ENCODE data around the gene CDCA3. TPM values are rescaled to one million over a fixed set of nuclear protein-coding genes. Genes with fewer than 3 reads are reported as not detected.

CDCA3 gene
- total RNA-seq, 2 experiments from 2014 or later = 151 to 222 TPM

- Histone ChIP-seq H3K9me2 (ENCODE audit: insufficient read depth, low read length) (no peaks in the 10 kb centered on the region), H3K9me3 (ENCODE audit: low read length) (no peaks in the 10 kb centered on the region), H3K4me3 (ENCODE audit: low read depth, low read length, poor library complexity, severe bottlenecking) (no peak overlapping the region), H3K4me2 (ENCODE audit: low read length) (no peak overlapping the region), H3K4me1 (ENCODE audit: insufficient read depth, low read length, poor library complexity, severe bottlenecking) (peaks cover 15% of the 10 kb centered on the region), H2AFZ (ENCODE audit: low read length) (no peak overlapping the region), H3K27ac (ENCODE audit: low read depth, low read length, poor library complexity, severe bottlenecking) (no peak overlapping the region), H3K79me2 (ENCODE audit: insufficient read depth, low read depth, low read length) (no peaks in the 10 kb centered on the region), H4K20me1 (ENCODE audit: insufficient read depth, low read length) (no peaks in the 10 kb centered on the region), H3K36me3 (ENCODE audit: insufficient read depth, low read length) (no peaks in the 10 kb centered on the region)
- TF ChIP-seq, protein P1, sequence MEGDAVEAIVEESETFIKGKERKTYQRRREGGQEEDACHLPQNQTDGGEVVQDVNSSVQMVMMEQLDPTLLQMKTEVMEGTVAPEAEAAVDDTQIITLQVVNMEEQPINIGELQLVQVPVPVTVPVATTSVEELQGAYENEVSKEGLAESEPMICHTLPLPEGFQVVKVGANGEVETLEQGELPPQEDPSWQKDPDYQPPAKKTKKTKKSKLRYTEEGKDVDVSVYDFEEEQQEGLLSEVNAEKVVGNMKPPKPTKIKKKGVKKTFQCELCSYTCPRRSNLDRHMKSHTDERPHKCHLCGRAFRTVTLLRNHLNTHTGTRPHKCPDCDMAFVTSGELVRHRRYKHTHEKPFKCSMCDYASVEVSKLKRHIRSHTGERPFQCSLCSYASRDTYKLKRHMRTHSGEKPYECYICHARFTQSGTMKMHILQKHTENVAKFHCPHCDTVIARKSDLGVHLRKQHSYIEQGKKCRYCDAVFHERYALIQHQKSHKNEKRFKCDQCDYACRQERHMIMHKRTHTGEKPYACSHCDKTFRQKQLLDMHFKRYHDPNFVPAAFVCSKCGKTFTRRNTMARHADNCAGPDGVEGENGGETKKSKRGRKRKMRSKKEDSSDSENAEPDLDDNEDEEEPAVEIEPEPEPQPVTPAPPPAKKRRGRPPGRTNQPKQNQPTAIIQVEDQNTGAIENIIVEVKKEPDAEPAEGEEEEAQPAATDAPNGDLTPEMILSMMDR (conservative IDR thresholded peaks at IDR 0.05; ENCODE audit: low read length) = no peak
- no peak for TF ChIP-seq EZH2phosphoT487 (IDR thresholded peaks at IDR 0.05; ENCODE audit: borderline replicate concordance, low read depth, low read length)
- ChIA-PET CTCF (ENCODE audit: unreplicated experiment) (no interaction called here), POLR2A (no interaction called here)
- DNase-seq (ENCODE audit: low spot score) = no peak
- no TSS peak for BruUV-seq (replicated peaks)
- intact Hi-C loops (cut with micrococcal nuclease; ENCODE audit: unreplicated experiment) = no loop called here
These were observed 33.4 kb downstream of the CDCA3 start for GRCh38 chr12:6817662-6818157.

DNA sequence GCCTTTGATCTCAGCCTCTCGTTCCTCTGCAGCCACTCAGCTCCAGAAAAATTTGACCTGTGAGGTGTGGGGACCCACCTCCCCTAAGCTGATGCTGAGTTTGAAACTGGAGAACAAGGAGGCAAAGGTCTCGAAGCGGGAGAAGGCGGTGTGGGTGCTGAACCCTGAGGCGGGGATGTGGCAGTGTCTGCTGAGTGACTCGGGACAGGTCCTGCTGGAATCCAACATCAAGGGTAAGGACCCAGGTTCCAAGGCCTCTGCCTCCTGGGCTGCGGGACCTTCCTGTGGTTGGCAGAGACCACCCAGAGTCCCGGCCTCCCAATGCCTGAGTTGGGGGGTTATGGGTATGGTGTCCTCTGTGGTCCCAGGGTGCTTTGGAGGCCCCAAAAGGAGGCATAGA, 34.0 kb downstream of the CDCA3 start:
- Histone ChIP-seq H3K9me2 (ENCODE audit: insufficient read depth, low read length) (no peaks in the 10 kb centered on the region), H3K4me1 (ENCODE audit: insufficient read depth, low read length, poor library complexity, severe bottlenecking) (peaks cover 20% of the 10 kb centered on the region), H2AFZ (ENCODE audit: low read length) (no peak overlapping the region), H4K20me1 (ENCODE audit: insufficient read depth, low read length) (no peaks in the 10 kb centered on the region), H3K79me2 (ENCODE audit: insufficient read depth, low read depth, low read length) (no peaks in the 10 kb centered on the region), H3K27ac (ENCODE audit: low read depth, low read length, poor library complexity, severe bottlenecking) (no peak overlapping the region), H3K36me3 (ENCODE audit: insufficient read depth, low read length) (no peaks in the 10 kb centered on the region), H3K4me2 (ENCODE audit: low read length) (no peak overlapping the region), H3K9me3 (ENCODE audit: low read length) (no peaks in the 10 kb centered on the region), H3K4me3 (ENCODE audit: low read depth, low read length, poor library complexity, severe bottlenecking) (no peak overlapping the region)
- ChIA-PET CTCF (ENCODE audit: unreplicated experiment) (no interaction called here), POLR2A (interaction anchor here (1.2 kb wide), 1 partner anchor 36 kb away, joined by 4 read pairs; no protein-coding TSS in a partner anchor)
- DNase-seq (ENCODE audit: low spot score) = no peak
- intact Hi-C loops (cut with micrococcal nuclease; ENCODE audit: unreplicated experiment) = no loop called here
- no peak for TF ChIP-seq EZH2phosphoT487 (IDR thresholded peaks at IDR 0.05; ENCODE audit: borderline replicate concordance, low read depth, low read length)
- TF ChIP-seq, protein P1 (conservative IDR thresholded peaks at IDR 0.05; ENCODE audit: low read length) = no peak
- BruUV-seq (replicated peaks) = no TSS peak

- Histone ChIP-seq H2AFZ (ENCODE audit: low read length) (no peak overlapping the region), H3K4me3 (ENCODE audit: low read depth, low read length, poor library complexity, severe bottlenecking) (no peak overlapping the region), H3K9me2 (ENCODE audit: insufficient read depth, low read length) (no peaks in the 10 kb centered on the region), H3K79me2 (ENCODE audit: insufficient read depth, low read depth, low read length) (no peaks in the 10 kb centered on the region), H4K20me1 (ENCODE audit: insufficient read depth, low read length) (no peaks in the 10 kb centered on the region), H3K9me3 (ENCODE audit: low read length) (no peaks in the 10 kb centered on the region), H3K36me3 (ENCODE audit: insufficient read depth, low read length) (no peaks in the 10 kb centered on the region), H3K4me1 (ENCODE audit: insufficient read depth, low read length, poor library complexity, severe bottlenecking) (peaks cover 20% of the 10 kb centered on the region), H3K27ac (ENCODE audit: low read depth, low read length, poor library complexity, severe bottlenecking) (no peak overlapping the region), H3K4me2 (ENCODE audit: low read length) (no peak overlapping the region)
- TF ChIP-seq, protein P1 (conservative IDR thresholded peaks at IDR 0.05; ENCODE audit: low read length) = no peak
- no peak for TF ChIP-seq EZH2phosphoT487 (IDR thresholded peaks at IDR 0.05; ENCODE audit: borderline replicate concordance, low read depth, low read length)
- ChIA-PET CTCF (ENCODE audit: unreplicated experiment) (interaction anchor here (0.6 kb wide), 4 partner anchors 50 to 202 kb away, joined by 3 read pairs; partner anchors contain the start of gene LPCAT3), POLR2A (interaction anchor here (1.2 kb wide), 1 partner anchor 36 kb away, joined by 4 read pairs; no protein-coding TSS in a partner anchor)
- intact Hi-C loops (cut with micrococcal nuclease; ENCODE audit: unreplicated experiment) = no loop called here
- DNase-seq (ENCODE audit: low spot score) = no peak
- BruUV-seq (replicated peaks) = no TSS peak
These were observed 34.5 kb downstream of the CDCA3 start for GRCh38 chr12:6816598-6816997.

All from OCI-LY7 (cell line).